Amygdala (tissue), 56 donors: ENCODE data around the gene CACNA1I.

Source experiments
- DNase-seq, 56 donors: peaks; one replicate each; lab custom pipeline; 2025; lab: John Stamatoyannopoulos, UW

The CACNA1I gene

GRCh38 chr22:39685336-39686177 is 115.0 kb downstream of the CACNA1I start:
- DNase-seq, result no peak

DNA sequence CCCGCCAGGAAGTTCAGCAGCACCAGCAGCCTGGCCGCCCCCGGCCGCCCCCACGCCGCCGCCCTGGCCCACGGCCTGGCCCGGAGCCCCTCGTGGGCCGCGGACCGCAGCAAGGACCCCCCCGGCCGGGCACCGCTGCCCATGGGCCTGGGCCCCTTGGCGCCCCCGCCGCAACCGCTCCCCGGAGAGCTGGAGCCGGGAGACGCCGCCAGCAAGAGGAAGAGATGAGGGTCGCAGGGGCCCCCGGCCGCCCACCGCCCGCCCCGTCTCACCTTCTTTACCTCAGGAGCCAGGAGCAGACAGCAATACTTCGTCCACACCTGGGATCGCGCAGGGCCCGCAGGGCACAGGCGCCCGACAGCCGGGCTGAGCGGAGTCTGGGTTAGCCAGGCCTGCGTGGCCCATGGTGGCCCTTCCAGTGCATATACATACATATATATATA is 115.6 kb downstream of the CACNA1I start:
- no peak for DNase-seq

GRCh38 chr22:39686776-39687525 is 116.4 kb downstream of the CACNA1I start:
- no peak for DNase-seq

GRCh38 chr22:39688186-39688785 is 117.7 kb downstream of the CACNA1I start:
- DNase-seq, result no peak

DNA sequence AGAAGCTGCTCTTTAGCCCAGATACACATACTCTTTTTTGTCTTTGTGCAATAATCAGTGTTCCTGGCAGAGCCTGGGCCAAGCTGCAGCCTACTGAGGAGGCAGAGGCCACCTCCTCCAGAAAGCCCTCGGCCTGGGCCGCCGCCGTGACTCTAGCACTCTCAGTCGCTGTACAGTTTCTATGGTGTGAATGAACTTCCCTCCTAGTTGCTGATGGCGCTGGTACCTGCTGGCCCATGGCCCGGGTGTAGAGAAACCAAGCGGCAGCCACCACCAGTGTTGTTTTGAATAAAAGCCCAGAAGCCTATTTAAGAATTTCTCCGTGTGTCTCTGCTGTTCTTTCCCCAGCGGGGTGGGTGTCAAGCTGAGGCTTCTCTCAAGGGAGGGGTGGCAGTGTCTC is 118.9 kb downstream of the CACNA1I start:
- peak in 1 of 56 donors; percentile 18 for DNase-seq

DNA sequence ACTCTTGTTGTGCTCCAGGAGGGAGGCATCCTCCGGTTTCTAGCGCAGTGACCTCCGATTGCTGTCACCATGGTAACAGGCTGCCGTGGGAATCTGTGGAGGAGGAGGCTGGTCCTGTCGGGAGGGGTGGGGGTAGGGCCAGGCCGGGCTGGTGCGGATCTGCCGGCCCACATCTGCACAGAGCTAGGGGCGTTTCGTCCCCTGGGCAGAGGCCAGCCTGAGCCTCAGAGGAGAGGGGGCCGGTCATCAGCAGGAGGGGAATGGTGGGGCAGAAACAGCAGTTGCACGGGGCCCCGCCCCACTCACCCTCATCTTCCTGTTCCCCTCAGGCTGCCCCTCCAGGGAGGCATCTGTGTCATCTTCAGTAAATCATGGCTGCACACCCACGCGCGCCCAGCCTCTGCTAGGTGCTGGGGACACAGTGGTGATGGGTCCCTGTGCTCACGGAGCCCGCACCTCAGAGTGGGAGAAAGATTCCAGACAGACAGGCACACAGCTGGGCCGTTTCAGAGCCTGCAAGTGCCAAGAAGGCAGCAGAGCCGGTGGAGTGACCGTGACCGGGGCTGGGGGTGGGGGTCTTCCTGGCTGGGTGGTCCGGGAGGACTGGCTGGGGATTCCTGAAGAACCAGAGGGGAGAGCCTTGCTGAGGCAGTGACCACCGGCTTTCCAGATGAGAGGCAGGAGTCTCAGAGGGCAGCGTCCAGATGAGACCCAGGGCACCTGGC is 120.5 kb downstream of the CACNA1I start:
- peak in 28 of 56 donors; percentile 7 to 73 (median 37) for DNase-seq

GRCh38 chr22:39693943-39694500 is 123.5 kb downstream of the CACNA1I start:
- DNase-seq, result no peak

DNA sequence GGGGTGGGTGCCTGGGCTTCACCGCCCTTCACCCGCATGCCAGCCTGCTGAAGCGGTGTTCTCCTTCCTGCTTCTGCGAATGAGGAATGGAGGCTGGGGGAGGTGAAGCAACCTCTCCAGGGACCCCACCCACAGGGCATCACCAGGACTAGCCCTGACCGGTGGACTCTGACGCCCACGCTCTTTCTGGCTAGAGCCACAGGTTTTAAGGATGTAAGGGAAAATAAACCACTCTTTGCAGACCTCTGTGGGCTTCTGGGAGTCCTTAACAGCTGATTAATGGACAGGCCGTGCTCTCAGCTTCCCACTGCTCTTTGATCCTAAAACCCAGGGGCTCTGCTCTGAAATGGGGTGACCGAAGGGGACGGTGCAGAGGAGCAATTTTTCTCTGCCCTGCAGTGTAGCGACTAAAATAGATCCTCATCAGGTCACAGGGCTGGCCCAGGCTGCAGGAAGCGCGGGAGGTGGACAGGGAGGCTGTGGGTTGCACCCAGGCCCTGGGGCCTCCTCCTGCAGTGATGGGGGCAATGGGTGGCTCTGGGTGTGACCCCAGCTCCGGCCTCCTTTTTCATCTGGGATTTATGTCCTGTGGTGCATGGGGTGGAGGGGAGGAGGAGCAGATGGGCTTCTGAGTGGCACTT is 127.4 kb downstream of the CACNA1I start:
- no peak for DNase-seq

DNA sequence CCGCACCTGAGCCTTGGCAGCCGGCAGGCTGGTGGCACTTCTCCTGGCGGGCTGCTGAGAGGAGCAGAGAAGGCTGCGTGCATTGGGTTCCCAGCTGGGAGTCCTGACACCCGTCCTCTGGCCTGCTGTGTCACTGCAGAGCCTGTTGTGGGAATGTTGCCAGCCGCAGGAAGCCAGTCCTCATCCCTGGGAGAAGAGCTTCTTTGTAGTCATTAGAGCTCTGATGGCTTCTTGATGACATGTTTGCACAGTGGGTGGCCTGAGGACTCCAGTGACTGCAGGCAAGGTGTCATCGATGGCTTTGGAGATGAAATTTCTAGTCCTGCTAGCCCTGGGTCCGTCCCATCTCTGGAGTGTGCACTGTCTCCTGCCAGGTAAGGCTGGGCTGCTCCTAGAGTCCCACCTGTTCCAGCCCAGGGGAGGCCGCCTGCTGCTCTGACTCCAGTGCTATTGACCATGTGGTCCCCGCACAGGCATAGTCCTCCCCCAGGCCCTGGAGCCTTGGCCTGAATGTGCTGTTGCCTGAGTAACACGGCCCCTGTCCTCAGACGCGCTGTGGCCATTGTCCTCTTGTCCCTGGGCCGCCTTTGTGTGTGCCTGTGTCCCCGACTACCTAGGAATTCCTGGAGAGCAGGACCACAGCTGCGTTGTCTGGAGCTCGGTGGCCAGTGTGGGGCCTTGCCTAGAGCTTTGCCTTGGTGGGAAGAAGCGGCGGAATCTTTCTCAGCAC is 129.2 kb downstream of the CACNA1I start:
- peak in 26 of 56 donors; percentile 6 to 64 (median 30) for DNase-seq

DNA sequence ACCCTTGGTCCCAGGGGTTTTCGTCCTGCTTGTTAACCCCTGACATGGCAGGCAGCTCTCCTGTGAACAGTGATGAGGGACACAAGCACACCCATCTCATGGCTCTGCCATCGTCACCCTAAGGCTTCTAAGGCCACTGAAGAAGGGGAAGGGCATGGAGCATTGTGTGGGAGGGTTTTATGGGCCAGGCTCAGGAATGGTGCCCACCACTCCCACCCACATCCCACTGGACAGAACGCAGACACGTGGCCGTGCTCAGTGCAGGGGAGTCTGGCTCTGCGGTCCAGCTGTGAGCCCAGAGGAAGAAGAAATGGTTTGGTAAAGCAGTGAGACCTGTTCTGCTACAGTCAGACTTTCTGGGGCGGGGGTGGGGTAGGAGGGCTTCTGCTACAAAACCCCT is 130.0 kb downstream of the CACNA1I start:
- DNase-seq, result no peak

DNA sequence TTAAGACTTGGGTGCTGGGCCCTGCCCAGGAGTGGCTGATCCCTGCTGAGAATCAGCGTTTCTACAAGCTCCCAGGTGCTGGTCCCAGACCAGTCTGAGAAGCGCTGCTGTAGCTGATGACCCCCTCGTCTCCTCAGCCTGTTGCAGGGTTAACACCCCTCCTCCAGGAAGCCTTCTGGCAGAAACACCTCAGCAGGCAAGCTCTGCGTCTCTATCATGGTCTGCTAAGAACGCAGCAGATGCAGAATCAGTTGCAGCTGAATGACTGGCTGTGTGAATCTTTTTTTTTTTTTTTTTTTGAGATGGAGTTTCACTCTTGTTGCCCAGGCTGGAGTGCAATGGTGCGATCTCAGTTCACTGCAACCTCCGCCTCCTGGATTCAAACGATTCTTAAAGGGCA is 132.5 kb downstream of the CACNA1I start:
- DNase-seq, result no peak

DNA sequence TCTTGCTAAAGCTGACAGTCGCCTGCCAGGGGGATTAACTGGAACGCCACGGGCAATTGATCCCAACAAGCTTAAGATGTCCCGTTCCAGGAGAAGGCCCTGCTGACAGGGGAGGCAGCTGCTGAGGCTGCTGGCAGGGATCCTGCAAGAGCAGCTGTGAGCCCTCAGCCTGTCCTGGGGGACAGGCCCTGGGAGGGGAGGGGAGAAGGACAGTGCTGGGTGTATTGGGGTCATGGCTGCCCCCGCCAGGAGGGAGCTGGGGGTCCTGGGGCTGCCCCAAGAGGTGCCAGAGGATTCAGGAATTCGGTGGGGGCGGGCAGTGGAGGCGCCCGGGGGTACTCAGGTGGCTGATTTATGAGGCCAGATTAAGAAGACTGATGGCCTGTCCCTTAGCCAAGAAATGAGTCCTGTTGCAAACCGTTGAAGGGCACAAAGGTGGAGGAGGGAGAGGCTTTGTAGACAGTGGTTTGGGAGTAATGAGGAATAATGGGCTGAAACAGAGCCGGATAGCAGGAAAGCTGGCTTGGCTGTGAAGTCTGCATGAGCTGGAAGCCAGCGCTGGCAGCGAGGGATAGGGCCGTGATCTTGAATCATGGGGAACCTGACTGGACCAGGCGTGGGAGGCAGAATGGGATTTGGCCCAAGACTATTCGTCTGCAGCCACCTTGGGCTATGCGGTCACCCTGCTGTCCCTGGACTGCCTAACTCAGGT is 133.5 kb downstream of the CACNA1I start:
- peak in 1 of 56 donors; percentile 5 for DNase-seq

DNA sequence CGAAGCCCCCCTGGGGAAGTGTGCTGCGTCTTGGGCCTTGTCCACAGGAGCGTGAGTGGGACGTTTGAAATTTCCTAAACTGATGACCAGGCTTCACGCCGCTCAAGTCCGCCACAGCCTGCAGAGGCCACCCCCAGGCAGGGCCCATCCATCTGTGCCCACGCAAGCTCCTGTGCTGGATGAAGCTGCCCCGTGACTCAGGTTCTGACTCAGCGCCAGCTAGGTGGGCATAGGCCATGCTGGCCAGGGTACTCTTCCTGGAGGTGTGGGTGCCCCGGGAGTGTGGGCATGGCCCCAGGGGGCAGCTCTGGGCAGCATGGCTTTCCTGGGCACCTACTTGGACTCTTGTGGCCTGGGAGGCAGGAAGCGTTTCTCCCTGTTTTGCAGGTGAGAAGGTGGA is 134.8 kb downstream of the CACNA1I start:
- no peak for DNase-seq

- DNase-seq, result no peak
Measured at GRCh38 chr22:39706376-39707140, 136.0 kb downstream of the CACNA1I start.

DNA sequence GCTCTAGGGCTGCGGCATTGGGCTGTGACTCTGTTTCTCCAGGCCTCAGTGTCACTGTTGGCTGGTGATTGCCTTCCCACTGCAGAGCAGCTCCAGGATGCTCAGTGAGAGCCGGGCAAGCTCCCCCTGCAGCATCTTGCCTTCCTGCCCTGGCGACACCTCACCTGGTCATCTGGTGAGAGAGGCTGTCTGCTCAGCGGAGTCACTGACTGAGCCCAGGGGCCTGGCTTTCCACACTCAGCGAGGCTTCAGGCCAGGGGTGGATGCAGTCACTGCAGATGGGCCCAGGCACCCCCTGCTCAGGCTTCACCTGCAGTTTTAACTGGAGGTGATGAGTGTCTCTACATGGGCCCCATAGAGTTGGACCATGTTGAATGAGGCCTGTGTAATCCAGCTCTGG is 136.8 kb downstream of the CACNA1I start:
- no peak for DNase-seq

GRCh38 chr22:39707816-39708215 is 137.3 kb downstream of the CACNA1I start:
- DNase-seq, result no peak

DNA sequence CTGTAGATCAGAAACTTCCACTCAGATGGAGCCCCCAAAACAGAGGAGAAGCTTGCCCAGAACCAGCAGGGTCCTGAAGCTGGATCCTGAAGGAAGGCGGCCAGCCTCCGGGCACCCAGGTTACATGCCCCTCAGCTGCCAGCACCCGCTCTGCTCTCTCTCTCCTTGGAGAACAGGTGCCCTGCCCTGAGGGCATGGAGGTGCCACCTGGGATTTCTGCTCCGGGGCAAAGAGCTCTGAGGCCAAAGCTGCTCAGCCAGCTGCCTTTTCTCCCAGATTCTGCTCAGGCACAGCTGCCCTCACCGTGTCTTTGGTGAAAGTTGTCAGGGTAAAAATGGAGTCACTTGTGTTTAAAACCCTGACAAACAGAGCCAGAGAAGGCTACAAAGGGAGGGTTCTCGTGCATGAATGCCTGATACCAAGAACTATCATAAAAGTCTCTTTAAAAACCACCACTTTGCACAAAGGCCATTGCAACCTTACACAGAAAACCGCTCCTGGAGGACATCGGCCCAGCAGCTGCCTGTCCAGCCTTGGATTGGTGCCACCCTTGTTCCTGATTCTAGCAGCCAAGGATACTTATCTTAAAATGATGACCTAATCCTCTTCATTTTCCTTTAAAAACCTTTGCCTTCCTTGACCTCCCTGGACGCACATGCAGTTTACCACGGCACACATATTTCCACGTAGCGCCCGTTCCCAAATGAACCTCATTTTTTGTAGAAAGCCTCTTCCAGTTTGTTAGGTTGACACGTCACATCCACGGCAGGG is 140.0 kb downstream of the CACNA1I start:
- DNase-seq, result no peak
